Prostate gland (tissue), 2 donors: Measurements from ENCODE around the gene NARS2.

Source experiments
- POLR2A ChIP-seq: fragments of 450-650 bp; IDR thresholded peaks from one replicate; pipeline ENCODE4 v1.6.1; 2016; ENCODE audit warnings: antibody characterized with exemption, mild to moderate bottlenecking
- TF ChIP-seq, protein P1 (sequence below), 4 experiments: fragments of 200-600 bp in 2 of 4; fragments of 450-650 bp in 2 of 4; sonication (generic) in 2 of 4; IDR thresholded peaks; 1 replicate in 3 of 4; 2 replicates in 1 of 4; pipeline ENCODE4 v1.5.1; 2016 to 2019; ENCODE audit warnings: antibody characterized with exemption in 4 of 4, mild to moderate bottlenecking in 2 of 4, moderate library complexity in 2 of 4

GRCh38 chr11:78573681-78574080 is 983 bp downstream of the NARS2 start:
- TF ChIP-seq, protein P1, sequence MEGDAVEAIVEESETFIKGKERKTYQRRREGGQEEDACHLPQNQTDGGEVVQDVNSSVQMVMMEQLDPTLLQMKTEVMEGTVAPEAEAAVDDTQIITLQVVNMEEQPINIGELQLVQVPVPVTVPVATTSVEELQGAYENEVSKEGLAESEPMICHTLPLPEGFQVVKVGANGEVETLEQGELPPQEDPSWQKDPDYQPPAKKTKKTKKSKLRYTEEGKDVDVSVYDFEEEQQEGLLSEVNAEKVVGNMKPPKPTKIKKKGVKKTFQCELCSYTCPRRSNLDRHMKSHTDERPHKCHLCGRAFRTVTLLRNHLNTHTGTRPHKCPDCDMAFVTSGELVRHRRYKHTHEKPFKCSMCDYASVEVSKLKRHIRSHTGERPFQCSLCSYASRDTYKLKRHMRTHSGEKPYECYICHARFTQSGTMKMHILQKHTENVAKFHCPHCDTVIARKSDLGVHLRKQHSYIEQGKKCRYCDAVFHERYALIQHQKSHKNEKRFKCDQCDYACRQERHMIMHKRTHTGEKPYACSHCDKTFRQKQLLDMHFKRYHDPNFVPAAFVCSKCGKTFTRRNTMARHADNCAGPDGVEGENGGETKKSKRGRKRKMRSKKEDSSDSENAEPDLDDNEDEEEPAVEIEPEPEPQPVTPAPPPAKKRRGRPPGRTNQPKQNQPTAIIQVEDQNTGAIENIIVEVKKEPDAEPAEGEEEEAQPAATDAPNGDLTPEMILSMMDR (IDR thresholded peaks at IDR 0.05): no peak
- no peak for TF ChIP-seq POLR2A
